ENCODE results near the gene LILRA6.

DNA sequence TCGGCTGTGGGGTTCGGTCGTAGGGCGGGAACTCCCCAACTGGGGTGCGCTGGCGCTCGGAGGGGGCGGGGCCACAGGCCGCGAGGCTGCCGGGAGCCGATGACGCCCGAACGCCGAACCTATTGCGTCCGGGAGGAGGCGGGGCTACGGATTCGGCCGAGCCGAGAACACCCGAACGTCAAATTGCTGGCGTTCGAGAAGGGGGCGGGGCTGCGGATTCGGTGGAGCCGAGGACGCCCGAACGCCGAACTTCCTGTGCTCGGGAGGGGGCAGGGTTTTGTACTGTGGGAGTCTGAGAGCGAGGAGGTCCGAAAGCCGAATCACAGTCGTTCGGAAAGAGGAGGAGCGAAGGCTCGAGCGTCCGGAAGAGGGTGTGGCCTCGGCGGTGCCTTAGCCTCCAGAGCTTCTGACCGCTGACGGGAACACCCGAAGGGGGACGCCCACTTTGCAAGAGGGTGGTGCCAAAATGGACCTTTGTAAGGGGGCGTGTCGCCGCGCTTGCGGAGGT lies 52.0 kb downstream of the LILRA6 start:
- TF ChIP-seq CTCF (IDR thresholded peaks at IDR 0.05 in 4 of 5, conservative IDR thresholded peaks at IDR 0.05 in 1 of 5) (no peak), POLR2A (IDR thresholded peaks at IDR 0.05) (no peak)
